Measurements from ENCODE around the gene PPM1H. TPM values are rescaled to one million over a fixed set of nuclear protein-coding genes. Genes with fewer than 3 reads are reported as not detected.
"Not testable (repeated sequence)": the region's sequence is repeated elsewhere in the genome, so short reads cannot be mapped to it uniquely, and the experiment has no call there.

PPM1H gene
- total RNA-seq, 1 experiment from 2014 or later: 65.7 TPM

DNA sequence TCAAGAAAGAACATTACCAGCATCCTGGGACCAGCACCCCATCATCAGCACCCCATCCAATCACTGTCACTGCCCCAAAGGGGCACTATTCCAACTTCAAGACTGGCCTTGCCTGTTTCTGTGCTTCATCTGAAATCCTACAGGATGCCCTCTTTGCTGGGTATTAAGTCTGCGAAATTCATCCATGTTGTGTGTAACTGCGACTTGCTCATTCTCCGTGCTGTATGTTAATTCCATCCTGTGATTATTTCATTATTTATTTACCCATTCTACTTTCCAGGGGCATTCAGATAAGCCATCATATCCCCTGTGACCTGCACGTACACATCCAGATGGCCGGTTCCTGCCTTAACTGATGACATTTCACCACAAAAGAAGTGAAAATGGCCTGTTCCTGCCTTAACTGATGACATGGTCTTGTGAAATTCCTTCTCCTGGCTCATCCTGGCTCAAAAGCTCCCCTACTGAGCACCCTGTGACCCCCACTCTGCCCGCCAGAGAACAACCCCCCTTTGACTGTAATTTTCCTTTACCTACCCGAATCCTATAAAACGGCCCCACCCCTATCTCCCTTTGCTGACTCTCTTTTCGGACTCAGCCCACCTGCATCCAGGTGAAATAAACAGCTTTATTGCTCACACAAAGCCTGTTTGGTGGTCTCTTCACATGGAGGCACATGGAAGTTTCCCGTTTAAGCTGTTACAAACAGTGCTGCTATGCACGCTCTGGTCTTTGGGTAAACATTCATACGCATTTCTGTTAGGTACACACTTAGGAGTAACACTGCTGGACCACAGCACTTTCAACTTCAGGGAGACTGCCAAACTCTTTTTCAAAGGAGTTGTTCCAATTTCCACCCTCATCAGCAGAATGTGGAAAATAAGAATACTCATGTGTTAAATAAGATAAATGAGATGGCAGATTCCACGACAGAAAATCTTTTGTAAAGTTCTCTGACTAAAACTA is 205.1 kb downstream of the PPM1H start:
- in situ Hi-C loops (cut with HindIII; ENCODE audit: low sequenced_read_pairs): not testable (repeated sequence)
- peak; percentile 36 for DNase-seq (ENCODE audit: low spot score)

DNA sequence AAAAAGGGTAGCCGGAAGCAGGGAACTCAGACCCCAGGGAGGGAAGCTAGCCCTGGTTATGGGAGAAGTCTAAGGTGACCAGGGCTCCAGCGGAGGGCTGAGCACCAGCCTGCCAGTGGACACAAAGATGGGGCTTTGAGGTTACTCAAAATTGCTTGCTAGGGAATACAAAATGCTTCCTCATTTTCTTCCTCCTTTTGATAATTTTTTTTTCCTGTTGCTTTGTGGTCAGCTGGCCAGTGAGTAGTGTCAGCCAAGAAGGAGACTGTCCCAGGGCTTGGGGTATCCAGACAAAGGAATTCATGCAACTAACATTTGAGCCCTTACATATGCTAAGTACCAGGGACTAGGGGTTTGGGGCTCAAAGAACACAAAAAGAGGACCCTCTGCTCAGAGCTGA is 206.2 kb downstream of the PPM1H start:
- DNase-seq (ENCODE audit: low spot score): no peak
- in situ Hi-C loops (cut with HindIII; ENCODE audit: low sequenced_read_pairs): no loop called here

DNA sequence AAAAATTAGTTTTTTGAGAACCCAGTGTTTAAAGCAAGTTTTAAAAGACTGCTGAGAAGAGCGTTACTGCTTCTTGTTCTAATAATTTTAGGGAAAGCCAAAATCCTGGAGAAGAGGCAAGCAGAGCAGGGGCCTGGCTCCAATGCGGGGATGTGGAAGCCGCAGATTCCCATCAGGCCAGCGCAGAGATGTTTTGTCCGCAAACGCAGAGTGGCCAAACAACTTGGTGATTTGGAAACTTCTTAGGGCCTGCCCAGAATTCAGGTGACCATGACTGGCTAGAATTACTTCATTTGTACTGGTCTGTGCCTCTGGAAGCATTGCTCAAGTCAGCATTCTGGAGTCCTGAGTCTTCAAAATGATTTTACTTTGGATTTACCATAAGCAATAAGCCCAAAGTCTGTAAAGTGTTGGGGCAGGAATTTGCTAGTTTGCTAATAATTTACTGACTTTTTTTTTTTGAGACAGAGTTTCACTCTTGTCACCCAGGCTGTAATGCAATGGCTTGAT is 208.4 kb downstream of the PPM1H start:
- in situ Hi-C loops (cut with HindIII; ENCODE audit: low sequenced_read_pairs): no loop called here
- peak; percentile 42 for DNase-seq (ENCODE audit: low spot score)

DNA sequence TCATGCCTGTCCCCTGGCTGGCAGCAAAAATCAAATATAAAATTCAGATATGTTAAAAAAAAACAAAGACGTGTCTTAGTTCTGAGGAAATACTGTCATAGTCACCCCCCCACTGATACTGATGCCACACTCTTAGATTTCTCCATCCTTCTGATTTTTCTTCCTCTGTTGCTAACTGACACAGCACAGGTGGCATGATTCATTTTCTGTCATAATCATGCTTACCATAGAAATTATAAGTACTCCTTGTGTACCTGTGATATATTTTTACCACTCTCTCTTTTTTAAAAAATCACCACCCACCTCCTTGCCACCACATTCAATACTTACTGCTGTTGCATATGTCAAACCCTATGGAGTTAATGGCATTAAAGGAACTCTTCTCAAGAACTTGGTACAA is 209.2 kb downstream of the PPM1H start:
- in situ Hi-C loops (cut with HindIII; ENCODE audit: low sequenced_read_pairs): no loop called here
- no peak for DNase-seq (ENCODE audit: low spot score)

DNA sequence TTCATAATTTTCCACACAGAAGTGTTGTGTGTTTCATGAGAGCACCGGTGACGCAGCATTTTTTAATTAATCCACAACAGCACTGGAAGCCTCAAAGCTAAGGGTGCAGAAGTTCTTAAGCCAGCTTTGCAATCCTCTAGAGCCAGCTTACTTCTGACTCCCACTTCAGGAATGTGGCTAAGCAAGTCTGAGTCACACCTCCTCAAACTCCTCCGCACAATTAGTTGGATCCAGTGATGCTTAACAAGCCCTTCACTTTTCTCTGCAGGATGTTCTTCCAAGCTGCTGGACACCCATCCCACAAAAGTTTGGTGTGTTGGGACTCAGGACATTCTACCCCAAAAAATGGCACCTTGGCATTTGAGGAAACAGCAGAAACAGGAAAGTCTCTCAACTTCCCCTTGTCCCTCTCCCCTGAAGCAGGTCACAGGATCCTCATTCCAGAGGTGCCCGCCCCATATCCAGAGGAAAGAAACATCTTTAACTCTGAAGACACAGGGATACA is 210.0 kb downstream of the PPM1H start:
- DNase-seq (ENCODE audit: low spot score): peak; percentile 65
- in situ Hi-C loops (cut with HindIII; ENCODE audit: low sequenced_read_pairs): no loop called here

DNA sequence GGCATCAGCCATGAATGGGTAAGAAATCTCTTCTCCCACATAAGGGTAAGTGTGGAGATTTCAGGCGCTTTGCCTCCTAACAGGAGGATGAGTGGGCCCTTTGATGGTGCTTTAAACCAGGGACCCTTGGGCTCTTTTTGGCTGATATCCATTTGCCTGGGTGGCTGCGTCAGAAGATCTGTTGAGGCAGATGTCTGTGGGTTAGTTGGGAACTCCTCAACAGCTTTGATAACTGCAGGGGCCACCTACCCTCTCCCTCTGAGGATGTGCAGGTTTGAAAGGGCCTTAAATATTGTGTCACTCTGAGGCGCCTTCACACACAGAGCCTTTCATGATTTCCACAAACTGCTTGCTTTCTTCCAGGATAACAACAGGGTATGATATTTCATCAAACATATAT is 210.7 kb downstream of the PPM1H start:
- in situ Hi-C loops (cut with HindIII; ENCODE audit: low sequenced_read_pairs): no loop called here

DNA sequence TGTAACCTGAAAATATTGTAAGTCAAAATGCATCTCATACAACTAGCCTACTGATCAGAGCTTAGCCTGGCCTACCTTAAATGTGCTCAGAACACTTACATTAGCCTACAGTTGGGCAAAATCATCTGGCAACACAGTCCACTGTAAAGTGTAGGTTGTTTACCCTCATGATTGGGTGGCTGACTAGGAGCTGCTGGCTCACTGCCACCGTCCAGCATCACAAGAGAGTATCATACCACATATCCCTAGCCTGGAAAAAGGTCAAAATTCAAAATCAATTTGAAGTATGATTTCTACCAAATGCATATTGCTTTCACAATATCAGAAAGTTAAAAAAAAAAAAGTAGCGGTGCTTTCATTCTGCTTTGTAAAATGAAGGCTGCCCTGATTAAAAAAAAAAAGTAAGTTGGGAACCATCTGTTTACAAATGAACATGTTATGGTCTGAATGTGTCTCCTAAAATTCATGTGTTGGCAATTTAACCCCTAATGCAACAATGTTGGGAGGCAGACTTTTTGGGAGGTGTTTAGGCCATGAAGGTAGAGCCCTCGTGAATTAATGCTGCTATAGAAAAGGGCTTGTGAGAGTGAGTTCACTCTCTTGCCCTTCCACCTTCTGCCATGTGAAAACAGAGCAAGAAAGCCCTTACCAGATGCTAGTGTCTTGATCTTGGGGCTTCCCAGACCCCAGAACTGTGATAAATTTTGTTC is 211.8 kb downstream of the PPM1H start:
- in situ Hi-C loops (cut with HindIII; ENCODE audit: low sequenced_read_pairs): no loop called here

More for the DNA sequence above, 210.7 kb downstream of the PPM1H start:
- DNase-seq (ENCODE audit: low spot score): peak; percentile 41

DNA sequence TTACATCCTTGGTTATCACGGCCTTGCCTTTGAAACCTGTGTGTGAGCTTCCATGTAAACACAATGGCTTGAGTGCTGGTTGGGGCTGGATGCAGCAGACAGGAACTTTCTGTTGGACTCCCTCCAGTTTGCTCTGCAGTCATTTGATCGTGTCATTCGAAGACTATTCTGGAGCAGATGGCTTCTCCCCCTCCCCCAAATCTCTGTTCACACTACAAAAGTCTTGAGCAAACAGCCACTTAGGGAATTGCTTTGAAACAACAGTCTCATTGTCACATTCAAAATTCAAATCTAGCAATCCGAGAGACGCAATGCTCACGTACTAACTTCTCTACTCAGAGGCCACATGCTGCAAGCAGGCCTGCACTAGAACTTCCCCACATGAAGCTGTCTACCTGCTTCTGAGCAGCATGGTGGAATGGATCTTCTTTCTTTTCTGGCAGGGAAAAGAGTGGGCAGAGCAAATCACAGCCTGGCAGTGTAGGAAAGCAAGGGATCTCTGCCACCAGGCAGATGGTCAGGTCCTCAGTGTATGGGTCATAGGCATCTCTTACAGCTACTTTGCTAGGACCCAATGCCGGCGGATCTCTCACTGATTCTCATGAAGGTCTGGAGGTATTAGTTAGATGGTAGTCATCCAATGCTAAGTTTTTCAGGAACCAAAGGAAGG is 214.2 kb downstream of the PPM1H start:
- peak; percentile 86 for DNase-seq (ENCODE audit: low spot score)

More for the DNA sequence above, 211.8 kb downstream of the PPM1H start:
- peak; percentile 66 for DNase-seq (ENCODE audit: low spot score)

DNA sequence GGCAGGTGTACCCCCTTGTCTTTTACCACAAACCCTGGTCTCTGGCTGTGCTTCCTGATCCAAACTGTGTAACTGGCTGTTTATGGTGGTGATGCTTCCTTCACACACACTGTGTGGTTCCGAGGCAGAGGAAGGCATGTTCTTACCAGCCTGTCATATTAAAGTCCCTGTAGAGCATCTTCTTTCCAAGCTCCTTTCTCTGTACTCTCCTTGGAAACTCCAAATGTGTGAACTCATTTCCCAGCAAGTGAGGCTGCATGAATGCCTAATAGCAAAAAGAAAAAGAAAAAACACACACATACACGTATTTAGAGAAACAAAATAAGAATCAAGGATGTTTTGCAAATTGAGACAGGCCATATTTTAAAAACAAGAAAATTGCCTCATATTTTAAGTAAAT is 214.9 kb downstream of the PPM1H start:
- peak; percentile 35 for DNase-seq (ENCODE audit: low spot score)
- in situ Hi-C loops (cut with HindIII; ENCODE audit: low sequenced_read_pairs): no loop called here

More for the DNA sequence above, 214.2 kb downstream of the PPM1H start:
- in situ Hi-C loops (cut with HindIII; ENCODE audit: low sequenced_read_pairs): no loop called here

DNA sequence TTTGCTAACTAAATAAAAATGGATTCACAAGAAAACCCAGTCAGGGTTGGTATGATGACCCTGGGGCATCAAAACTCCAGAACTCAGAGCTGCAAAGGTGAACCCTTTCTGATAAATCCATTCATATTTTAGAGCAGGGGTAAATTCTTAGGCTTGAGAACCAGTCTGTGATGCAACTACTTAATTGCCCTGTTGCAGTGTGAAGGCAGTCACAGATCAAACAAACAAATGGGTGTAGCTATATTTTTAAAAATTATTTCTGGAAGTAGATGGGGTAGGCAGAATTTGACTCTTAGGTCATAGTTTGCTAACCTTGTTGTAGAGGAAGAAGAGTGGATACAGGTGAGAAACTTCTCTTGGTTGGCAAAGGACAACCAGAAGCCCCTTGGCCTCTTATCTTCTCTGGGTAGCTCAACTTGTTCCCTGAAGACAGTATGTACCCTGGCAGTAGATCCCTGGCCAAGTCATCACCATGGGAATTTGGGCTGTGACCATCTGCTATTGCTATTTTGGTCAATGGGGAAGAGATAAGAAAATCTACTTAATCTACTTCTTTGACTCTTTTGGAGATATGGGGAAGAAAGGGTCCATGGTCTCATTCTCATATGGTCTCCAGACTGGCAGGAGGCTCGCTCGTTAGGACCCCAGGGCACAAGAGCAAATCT is 216.1 kb downstream of the PPM1H start:
- DNase-seq (ENCODE audit: low spot score): peak; percentile 91
- in situ Hi-C loops (cut with HindIII; ENCODE audit: low sequenced_read_pairs): no loop called here

DNA sequence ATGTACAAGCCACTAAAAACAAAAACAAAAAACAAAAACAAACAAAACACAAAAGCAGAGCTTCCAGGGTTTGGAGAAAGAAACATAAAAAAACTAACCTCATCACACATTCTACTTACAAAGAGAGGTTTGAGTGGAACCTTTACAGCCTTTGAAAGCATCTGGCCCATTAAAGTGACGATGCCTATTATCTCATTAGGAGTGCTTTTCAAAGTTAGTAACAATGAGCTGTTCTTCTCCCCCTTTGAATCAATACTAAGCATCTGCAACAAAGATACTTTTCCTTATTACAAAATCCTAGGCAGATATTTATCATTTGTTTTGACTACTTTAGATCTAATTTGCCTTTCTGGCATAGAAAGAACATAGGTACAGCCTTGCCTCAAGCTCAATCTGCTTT is 217.3 kb downstream of the PPM1H start:
- DNase-seq (ENCODE audit: low spot score): peak; percentile 42
- in situ Hi-C loops (cut with HindIII; ENCODE audit: low sequenced_read_pairs): no loop called here

DNA sequence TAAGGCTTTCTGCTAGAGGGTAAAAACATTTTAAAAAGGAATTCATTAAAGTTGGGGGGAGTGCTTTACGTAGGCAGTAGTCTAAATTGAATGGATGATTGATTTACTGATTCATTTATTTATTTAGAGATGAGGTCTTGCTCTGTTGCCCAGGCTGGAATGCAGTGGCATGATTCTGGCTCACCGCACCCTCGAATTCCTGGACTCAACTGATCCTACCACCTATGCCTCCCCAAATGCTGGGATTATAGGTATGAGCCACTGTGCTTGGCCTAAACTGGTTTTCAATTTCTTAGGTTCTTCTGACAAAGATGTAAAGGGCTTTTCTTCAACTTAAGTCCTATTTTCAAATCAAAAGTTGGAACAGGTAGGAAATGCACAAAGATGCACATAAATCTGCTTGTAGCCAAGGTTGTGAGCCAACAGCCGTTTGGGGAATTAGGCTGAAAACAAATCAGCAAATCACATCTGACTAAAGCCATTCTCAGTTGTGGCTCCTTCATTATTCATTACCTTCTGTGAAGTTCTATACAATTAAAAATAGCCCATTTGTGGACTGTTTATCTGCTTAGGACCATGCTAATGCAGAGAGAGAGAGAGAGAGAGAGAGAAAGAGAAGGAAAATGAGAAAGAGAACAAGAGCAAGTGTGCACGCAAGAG is 218.0 kb downstream of the PPM1H start:
- peak; percentile 66 for DNase-seq (ENCODE audit: low spot score)

DNA sequence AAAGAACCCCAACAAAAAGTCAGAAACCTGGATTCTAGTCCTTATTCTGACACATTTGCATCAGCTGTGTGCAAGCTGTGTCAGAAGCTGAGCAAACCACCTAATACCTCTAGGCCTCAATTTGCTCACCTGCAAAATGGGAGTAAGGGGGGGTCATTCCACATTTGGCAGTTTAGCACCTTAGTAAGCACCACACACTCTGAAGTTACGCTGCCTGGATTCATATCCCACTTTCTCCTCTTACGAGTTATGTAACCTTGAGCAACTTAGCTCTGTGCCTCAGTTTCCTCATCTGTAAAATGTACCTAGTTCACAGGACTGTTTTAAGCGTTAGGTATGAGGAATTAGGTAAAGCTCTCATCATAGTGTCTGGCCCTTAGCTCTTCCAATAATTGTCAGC is 218.9 kb downstream of the PPM1H start:
- DNase-seq (ENCODE audit: low spot score): no peak
- in situ Hi-C loops (cut with HindIII; ENCODE audit: low sequenced_read_pairs): no loop called here

More for the DNA sequence above, 218.0 kb downstream of the PPM1H start:
- in situ Hi-C loops (cut with HindIII; ENCODE audit: low sequenced_read_pairs): no loop called here

DNA sequence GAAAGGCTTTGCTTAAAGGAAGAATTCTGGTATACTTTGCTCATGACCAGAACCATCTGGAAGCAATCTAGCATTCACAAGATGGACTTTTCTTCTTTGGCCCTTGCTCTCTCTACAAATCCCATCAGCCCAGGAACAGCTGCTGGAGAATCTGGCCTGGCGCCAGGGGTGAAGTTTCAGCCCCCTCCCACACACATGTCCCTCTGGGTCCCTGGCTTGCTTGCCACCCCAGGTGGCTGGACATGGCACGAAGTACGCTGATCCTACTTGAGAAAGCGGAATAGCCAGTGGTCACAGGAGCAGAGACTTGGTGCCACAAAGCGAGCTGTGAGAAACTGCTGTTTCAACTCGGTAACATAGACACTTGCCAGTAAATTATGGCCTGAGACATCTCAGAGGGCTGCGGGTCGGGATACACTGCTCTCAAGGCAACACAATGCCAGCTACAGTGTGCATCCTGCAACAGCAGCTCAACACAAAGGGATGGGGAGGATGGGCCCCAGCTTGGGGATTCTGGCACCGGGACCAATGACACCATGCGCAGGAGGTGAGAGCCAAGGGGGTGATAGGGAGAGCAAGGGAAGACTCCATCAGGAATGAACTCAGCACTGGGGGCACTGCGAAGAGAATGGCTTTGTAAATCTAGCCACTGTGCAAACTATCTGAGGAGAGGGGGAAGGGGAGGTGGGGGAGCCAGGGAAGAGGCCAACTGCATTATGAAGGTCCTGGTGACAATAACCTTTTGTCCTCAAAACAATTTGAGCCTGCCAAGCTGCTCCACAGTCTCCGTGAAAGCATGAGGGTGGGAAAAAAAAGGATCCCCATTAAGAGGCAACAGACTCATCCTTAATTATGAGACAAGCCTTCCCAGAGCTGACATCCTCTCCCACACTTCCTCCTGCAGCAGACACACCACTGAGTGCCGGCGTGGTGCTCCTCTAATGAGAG is 219.9 kb downstream of the PPM1H start:
- peak; percentile 66 for DNase-seq (ENCODE audit: low spot score)
- in situ Hi-C loops (cut with HindIII; ENCODE audit: low sequenced_read_pairs): no loop called here

DNA sequence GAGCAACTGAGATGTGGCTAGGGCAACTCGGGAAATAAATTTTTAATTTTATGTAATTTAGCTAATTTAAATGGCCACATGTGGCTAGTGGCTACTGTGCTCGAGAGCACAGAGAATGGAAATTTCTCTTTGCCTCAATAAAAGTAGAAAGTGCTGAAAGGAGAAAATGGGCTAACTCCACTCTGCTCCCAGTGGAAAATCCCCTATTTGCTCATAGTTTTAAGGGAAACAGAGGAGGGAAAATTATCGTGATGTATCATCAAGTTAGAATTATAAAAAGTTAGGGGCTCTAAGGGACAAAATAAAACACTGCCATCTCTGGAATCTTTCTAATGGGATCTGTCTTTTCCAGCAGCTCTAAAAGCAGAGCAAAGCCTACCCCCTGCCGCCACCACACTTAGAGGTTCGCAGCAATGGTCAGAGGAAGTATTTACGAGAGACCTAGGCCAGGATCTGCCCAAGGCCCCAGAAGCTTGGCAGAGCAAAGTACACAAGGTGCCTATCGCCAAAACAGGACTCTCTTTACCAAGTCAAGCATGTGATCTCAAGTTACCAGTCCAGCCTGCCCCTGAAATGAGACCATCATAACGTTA is 220.7 kb downstream of the PPM1H start:
- in situ Hi-C loops (cut with HindIII; ENCODE audit: low sequenced_read_pairs): no loop called here

DNA sequence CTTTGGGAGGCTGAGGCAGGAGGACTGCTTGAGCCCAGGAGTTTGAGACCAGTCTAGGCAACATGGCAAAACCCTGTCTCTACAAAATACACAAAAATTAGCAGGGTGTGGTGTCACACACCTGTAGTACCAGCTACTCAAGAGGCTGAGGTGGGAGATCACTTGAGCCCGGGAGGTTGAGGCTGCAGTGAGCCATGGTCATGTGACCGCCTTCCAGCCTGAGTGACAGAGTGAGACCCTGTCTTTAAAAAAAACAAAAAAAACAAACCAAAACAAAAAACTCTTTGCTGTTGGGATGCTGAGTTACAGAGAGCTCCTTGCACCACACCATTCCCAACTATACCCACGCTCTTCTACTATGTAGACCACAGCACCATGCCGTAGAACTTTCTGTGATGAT is 221.2 kb downstream of the PPM1H start:
- DNase-seq (ENCODE audit: low spot score): no peak
- in situ Hi-C loops (cut with HindIII; ENCODE audit: low sequenced_read_pairs): no loop called here

More for the DNA sequence above, 220.7 kb downstream of the PPM1H start:
- peak; percentile 70 for DNase-seq (ENCODE audit: low spot score)

Measured in G401 (cell line).